ENCODE results near the gene YRDC.
A peak's percentile ranks its signal among the peaks of the same experiment; 100 is the strongest.

YRDC gene

GRCh38 chr1:37765916-37766664 is 41.9 kb downstream of the YRDC start:
- DNase-seq, result no peak

GRCh38 chr1:37764888-37765441 is 43.0 kb downstream of the YRDC start, which contains the start of gene EPHA10:
Gene EPHA10, minus strand, starts transcription at chr1:37765120. Its CDS starts 54 bp downstream, at chr1:37765066.
- DNase-seq, result peak; percentile 30

DNA sequence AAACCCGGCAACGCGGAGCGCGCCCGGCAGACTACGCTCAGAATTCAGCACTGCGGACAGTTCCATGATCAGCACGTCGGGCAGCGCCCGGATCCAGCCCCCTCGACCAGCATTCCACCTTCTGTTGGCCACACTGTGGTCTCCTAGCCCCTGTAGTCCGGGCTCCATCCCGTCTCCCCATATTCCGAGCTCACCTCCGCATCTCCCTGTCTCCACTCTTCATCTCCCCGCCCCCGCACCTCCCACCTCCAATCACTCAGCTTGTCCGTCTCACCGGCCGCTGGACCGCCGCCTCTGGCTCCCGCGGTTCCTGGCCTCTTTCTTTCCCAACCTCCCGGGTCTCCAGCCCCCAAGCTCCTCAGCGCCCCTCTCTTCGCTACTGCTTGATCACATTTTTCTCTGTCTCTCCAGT is 43.6 kb downstream of the YRDC start:
- no peak for DNase-seq

DNA sequence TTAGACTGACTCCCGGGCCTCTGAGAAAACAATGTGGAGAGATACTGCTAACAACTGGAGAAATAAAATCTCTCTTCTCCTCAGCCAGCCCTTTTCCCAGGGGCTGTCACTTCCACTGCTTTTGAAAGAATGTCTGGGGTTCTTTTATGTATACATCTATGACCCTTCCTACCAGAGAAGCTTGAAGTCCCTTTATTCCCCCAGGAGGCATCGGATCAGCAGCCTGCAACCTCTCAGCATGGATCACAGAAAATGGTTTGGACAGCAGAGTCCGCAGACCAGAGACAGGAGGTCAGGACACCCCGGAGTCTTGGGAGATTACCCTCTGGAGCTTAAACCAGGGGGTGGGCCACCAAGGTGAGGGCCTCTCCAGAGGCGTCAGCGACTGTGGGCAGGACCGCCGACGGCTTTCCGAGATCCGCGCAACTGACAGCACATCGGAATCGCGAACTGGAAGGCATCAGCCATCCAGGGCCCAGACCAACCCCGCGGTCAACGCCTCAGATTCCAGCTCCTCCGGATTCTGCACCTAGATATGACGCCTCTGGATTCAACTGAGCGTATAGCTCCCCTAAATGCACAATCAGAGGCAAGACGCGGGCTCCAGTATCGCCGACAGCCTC is 44.1 kb downstream of the YRDC start:
- no peak for DNase-seq

DNA sequence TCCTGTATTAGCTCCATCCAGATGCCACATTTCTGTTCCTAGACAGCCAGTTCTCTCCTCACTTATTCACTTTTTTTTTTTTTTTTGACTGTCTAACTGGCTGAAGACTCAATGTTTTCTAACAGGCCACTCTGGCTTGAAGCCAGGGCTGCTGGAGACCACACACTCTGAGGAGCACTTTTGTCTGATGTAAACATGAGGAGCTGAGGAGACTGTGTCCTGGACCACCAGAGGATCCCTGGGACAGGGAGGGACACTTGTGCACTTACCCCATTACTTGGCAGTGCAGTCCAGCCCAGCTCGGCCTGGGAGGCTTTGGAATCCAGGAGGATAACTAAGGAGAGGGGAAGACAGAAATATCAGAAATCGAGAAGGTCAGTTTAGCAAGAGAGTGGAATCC is 45.5 kb downstream of the YRDC start:
- no peak for DNase-seq

DNA sequence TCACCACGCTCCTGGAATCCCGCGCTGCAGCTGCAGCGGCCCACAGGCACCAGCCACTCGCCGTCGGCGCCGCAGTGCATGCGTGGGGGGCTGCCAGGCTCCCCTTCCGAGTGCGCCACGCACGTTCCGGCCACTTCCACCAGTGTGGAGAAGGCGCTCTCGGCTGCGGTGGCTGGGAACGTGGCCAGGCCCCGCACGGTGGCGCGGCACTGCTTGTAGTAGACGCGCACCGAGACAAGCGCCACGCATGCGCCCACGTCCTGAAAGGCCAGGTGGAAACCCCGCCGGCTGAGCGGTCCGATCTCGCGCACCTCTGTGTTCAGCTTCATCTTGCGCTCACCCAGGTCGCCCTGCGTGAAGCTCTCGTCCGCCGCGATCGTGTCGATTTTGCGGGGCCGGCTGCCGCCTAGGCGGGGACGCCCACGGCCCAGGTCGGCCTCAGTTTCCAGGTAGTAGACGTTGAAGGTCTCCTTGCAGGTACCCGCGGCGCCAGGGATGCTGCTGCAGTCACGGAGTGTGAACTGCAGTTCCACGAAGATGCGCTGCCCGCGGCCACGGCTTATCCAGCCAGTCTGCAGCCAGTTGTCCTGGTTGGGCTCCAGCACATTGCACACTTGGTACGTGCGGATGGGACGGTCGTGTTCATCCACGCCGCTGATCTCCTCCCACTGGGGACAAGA is 46.5 kb downstream of the YRDC start:
- no peak for DNase-seq

GRCh38 chr1:37759451-37759850 is 48.6 kb downstream of the YRDC start:
- DNase-seq, result no peak

DNA sequence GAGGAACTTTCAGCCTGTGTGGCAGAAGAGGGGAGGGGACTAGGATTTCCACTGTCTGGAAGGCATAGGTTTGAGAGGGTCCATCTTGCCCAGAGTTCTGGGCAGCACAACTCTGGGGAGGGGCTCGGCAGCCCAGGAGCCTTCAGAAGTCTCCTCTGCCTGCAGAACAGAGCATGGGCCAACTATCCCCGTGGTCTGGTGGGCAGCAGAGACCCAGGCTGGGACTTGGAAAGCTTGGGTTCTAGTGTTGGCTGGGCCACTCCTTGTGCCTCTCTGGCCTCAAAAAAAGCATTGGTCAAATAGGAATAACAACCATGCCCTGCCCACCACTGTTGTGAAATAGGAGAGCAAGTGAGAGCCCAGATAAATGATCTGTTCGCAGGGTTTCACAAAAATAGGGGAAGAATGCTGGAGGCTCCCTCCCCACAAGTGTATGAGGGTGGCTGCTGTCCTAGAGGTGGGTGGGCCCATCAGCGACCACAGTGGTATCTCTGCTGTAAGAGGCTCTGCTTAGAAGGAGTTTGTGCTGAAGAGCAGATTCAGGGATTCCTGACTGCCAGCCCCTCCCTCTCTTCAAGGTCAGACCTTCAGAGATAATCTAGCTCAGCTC is 52.0 kb downstream of the YRDC start:
- no peak for DNase-seq

DNA sequence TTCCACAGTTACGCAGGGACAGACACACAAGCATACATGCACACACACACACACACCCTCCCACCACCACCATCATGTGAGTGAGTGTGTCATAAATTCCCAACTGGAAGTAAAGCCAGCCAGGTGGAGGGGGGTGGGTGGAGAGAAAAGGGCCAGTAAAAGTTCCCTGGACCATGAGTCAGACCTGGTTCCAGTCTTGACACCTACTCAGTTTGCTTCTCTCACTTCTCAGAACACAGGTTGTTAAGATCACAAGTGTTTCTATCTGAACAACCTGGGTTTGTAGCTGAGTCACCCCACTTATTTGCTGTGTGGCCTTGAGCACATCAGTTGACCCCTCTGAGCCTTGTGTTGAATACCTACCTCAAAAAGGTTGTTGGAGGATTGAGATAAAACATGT is 52.7 kb downstream of the YRDC start:
- DNase-seq, result no peak

DNA sequence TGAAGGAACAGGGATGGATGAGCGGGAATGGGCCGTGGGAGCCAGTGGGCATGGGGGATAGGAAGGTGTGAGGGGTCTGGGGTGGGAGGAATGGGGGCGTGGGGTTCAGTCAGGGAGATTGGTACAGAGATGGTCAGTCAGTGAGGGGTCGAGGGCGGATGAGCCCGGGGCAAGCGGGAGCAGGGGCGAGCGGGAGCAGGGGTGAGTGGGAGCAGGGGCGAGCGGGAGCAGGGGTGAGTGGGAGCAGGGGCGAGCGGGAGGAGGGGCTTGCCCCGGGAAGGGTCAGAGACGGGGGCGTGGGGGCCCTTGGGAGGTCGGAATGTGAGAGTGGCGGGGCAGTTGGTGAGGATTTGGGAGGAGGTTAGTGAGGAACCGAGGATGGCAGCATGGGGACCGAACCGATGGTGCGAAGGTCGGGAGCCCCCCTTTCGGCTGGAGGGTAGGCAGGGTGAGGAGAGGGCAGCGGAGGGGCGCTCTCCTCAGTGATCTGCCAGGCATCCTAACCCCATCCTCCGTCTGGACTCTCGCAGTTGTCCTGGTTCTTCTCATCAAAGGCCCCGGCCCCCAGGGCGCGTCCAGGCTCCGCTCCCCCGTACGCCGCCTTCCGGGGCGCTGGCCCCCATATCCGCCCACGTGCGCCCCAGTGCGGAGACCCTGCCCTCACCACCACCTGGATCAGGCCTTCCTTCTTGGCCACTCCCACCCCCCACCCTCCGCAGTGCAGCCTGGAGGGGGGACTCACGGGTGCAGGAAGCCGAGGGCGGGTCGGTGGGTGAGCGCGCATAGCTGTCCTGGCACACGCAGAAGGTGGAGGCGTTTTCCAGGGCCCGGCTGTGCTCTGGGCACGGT is 54.3 kb downstream of the YRDC start:
- DNase-seq, result no peak

Measured in NCI-H1436 treated with DMSO at 0.1 percent for 48 hours (cell line).